ENCODE data around the gene CHID1.

CHID1 gene

GRCh38 chr11:845872-846495, 64.6 kb downstream of the CHID1 start:
- DNase-seq, result no peak

- DNase-seq, result peak; percentile 59
Measured at GRCh38 chr11:844693-845644, 65.6 kb downstream of the CHID1 start.

GRCh38 chr11:843818-844692, 66.6 kb downstream of the CHID1 start:
- DNase-seq, result no peak

- DNase-seq, result no peak
Measured at GRCh38 chr11:843086-843734, 67.4 kb downstream of the CHID1 start.

GRCh38 chr11:842370-843002, 68.1 kb downstream of the CHID1 start, which contains the start of the genes POLR2L and TSPAN4:
POLR2L (minus strand) TSS chr11:842529; CDS start chr11:842508, 21 bp downstream.
TSPAN4 (plus strand) TSS chr11:842852; CDS start chr11:850305, 7,453 bp downstream.
- DNase-seq, result peak; percentile 52

- no peak for DNase-seq
Measured at GRCh38 chr11:841981-842369, 68.6 kb downstream of the CHID1 start.

GRCh38 chr11:839875-840617, 70.6 kb downstream of the CHID1 start:
- DNase-seq, result no peak

GRCh38 chr11:839280-839623, 71.4 kb downstream of the CHID1 start:
- DNase-seq, result no peak

- no peak for DNase-seq
Measured at GRCh38 chr11:838441-839279, 72.0 kb downstream of the CHID1 start.

- DNase-seq, result no peak
Measured at GRCh38 chr11:837990-838307, 72.7 kb downstream of the CHID1 start.

GRCh38 chr11:837189-837989, 73.2 kb downstream of the CHID1 start:
- no peak for DNase-seq

GRCh38 chr11:836700-837099, 73.9 kb downstream of the CHID1 start:
- no peak for DNase-seq

- no peak for DNase-seq
Measured at GRCh38 chr11:836274-836673, 74.3 kb downstream of the CHID1 start.

GRCh38 chr11:834371-835316, 76.0 kb downstream of the CHID1 start:
- no peak for DNase-seq

- no peak for DNase-seq
Measured at GRCh38 chr11:833849-834311, 76.7 kb downstream of the CHID1 start.

GRCh38 chr11:833114-833791, 77.4 kb downstream of the CHID1 start:
- no peak for DNase-seq

GRCh38 chr11:832529-833113, 78.0 kb downstream of the CHID1 start, which contains the start of gene CD151:
CD151 (plus strand) TSS chr11:832952; CDS start chr11:836070, 3,118 bp downstream.
- DNase-seq, result peak; percentile 28
